ENCODE measurements around the gene SMAD2. TPM values are rescaled to one million over a fixed set of nuclear protein-coding genes. Genes with fewer than 3 reads are reported as not detected.

SMAD2 gene
- total RNA-seq, 4 donors from 2014 or later, result 38.1 to 67.7 (median 42.4) TPM

DNA sequence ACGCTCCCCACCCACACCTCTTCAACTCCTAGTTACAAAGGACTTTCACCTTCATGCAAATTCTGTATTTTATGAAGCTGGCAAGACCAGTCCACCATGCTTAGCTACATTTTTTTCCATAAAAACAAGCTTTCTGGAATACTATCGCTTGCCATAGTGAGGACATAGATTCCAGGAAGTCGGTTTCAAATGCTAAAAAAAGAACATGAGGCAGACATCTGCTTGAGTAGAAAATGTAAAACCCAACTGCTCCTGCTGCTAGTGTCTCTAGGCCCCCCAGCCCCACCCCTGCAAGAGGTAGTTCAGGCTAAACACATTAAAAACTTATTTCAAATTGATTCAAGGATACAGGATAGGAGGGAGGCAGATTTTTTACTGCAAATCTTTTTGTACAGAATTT lies 148.9 kb downstream of the SMAD2 start:
- intact Hi-C loops (cut with DNase I), result no loop called here
- Histone ChIP-seq H3K4me1 (no peaks in the 10 kb centered on the region), H3K27ac (no peak overlapping the region), H3K27me3 (peaks cover 0 to 3% (median 0%) of the 10 kb centered on the region in 4 donors), H3K9me3 (peaks cover 4 to 13% (median 11%) of the 10 kb centered on the region in 3 donors), H3K4me3 (no peak overlapping the region), H3K36me3 (no peaks in the 10 kb centered on the region)
- TF ChIP-seq, protein P1, sequence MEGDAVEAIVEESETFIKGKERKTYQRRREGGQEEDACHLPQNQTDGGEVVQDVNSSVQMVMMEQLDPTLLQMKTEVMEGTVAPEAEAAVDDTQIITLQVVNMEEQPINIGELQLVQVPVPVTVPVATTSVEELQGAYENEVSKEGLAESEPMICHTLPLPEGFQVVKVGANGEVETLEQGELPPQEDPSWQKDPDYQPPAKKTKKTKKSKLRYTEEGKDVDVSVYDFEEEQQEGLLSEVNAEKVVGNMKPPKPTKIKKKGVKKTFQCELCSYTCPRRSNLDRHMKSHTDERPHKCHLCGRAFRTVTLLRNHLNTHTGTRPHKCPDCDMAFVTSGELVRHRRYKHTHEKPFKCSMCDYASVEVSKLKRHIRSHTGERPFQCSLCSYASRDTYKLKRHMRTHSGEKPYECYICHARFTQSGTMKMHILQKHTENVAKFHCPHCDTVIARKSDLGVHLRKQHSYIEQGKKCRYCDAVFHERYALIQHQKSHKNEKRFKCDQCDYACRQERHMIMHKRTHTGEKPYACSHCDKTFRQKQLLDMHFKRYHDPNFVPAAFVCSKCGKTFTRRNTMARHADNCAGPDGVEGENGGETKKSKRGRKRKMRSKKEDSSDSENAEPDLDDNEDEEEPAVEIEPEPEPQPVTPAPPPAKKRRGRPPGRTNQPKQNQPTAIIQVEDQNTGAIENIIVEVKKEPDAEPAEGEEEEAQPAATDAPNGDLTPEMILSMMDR (IDR thresholded peaks at IDR 0.05), result no peak
- no peak for TF ChIP-seq POLR2A (IDR thresholded peaks at IDR 0.05)
- no peak for DNase-seq
- WGBS, 2 donors, result 70 to 80% methylated on average over 3 of the region's 3 CpGs

DNA sequence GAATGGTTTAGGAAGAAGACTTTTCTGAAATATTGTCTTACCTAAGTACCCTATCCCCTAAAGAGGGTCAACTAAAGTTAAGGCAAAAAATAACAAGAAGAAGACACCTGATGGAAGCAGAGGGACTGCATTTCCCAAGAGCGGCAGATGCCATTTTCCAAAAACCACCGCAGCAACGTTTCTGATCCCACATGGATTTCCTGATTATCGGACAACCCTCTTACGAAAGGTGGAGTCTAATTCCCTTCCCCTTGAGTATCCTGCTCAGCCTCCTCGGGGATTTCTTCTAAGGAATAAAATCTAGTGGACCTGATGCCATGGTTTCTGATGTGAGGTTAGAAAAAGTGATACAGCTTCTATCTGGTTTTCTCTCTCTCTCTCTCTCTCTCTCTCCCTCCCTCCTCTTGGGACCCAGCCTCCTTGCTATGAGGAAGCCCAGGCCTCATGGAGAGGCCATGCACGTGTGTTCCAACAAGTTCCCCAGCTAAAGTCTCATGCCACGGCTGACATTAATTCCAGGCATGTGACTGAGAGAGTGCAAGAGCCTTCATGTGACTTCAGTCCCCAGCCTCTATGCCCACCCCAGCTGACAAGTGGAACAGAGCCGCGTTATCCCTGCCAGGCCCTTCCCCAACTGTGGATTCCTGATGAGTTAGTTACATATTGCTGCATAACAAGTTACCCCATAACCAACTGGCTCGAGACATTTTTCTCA lies 150.3 kb downstream of the SMAD2 start:
- H3K4me1 ChIP-seq, result no peaks in the 10 kb centered on the region
- H3K36me3 ChIP-seq, result no peaks in the 10 kb centered on the region
- intact Hi-C loops (cut with DNase I), result no loop called here
- no peak overlapping the region for H3K27ac ChIP-seq
- WGBS, 2 donors, result 77 to 85% methylated on average over 9 to 10 of the region's 11 CpGs
- DNase-seq, result no peak
- no peak for TF ChIP-seq POLR2A (IDR thresholded peaks at IDR 0.05)
- TF ChIP-seq, protein P1 (IDR thresholded peaks at IDR 0.05), result no peak
- H3K9me3 ChIP-seq, result peaks cover 4 to 12% (median 8%) of the 10 kb centered on the region in 3 donors
- H3K27me3 ChIP-seq, result peaks cover 0 to 8% (median 0%) of the 10 kb centered on the region in 4 donors
- H3K4me3 ChIP-seq, result no peak overlapping the region

DNA sequence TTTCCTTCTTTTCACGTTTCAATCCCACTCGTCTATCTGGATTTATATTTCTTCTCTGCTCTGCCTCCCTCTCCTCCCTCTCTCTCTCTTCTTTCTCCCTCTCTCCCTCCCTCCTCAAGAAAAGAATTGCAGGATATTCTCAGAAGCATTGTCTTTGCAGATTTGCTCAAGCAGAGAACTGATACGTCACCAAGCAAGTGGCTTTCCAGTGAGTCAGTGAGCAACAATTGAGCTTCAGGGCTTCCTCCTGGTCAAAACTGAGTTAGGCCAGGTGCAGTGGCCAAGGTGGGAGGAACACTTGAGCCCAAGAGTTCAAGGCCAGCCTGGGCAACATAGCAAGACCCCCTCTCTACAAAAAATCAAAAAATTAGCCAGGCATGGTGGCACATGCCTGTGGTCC lies 151.1 kb downstream of the SMAD2 start:
- intact Hi-C loops (cut with DNase I), result no loop called here
- DNase-seq, result no peak
- H3K27me3 ChIP-seq, result peaks cover 0 to 11% (median 0%) of the 10 kb centered on the region in 4 donors
- 60 to 74% methylated on average over 3 of the region's 3 CpGs for WGBS, 2 donors
- peaks cover 4% of the 10 kb centered on the region in 3 donors for H3K9me3 ChIP-seq
- TF ChIP-seq, protein P1 (IDR thresholded peaks at IDR 0.05), result no peak
- no peak for TF ChIP-seq POLR2A (IDR thresholded peaks at IDR 0.05)
- H3K27ac ChIP-seq, result no peak overlapping the region
- no peaks in the 10 kb centered on the region for H3K36me3 ChIP-seq
- H3K4me3 ChIP-seq, result no peak overlapping the region
- H3K4me1 ChIP-seq, result no peaks in the 10 kb centered on the region

DNA sequence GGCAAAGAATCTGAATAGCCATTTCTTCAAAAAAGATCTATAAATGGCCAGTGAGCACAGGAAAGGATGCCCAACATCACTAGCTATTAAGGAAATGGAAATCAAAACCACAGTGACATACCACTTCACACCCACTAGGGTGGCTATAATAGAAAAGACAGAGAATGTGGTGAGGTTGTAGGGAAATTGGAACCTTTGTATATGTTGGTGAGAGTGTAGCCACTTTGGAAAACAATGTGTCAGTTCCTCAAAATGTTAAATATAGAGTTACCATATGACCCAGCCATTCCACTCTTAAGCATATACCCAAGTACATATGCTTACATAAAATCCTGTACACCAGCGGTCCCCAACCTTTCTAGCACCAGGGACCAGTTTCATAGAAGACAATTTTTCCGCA lies 152.8 kb downstream of the SMAD2 start:
- Histone ChIP-seq H3K9me3 (no peaks in the 10 kb centered on the region), H3K4me3 (no peak overlapping the region), H3K27ac (no peak overlapping the region), H3K27me3 (peaks cover 0 to 14% (median 0%) of the 10 kb centered on the region in 4 donors), H3K36me3 (no peaks in the 10 kb centered on the region), H3K4me1 (no peaks in the 10 kb centered on the region)
- WGBS, 2 donors, result 86 to 91% methylated on average over 2 of the region's 2 CpGs
- intact Hi-C loops (cut with DNase I), result no loop called here
- TF ChIP-seq, protein P1 (IDR thresholded peaks at IDR 0.05), result no peak
- TF ChIP-seq POLR2A (IDR thresholded peaks at IDR 0.05), result no peak
- no peak for DNase-seq

DNA sequence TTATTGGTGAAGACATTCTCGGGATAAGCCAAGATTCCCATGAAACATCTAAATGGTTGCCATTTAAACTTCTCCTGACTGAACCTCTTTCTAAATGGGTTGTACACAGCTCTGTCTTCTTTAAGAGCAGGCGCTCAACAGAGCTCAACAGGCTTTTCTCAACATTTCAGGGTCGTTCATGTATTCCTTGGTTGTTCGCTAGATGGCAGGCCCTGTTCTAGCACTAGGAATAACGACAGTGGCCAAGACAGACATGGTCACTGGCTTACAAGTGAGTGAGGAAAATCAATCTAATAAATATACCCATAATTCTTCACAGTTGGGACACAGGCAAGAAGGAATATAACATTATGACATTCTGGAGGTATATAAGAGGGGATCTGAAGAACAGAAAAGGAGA lies 154.5 kb downstream of the SMAD2 start:
- TF ChIP-seq, protein P1 (IDR thresholded peaks at IDR 0.05), result no peak
- TF ChIP-seq POLR2A (IDR thresholded peaks at IDR 0.05), result no peak
- intact Hi-C loops (cut with DNase I), result no loop called here
- H3K9me3 ChIP-seq, result no peaks in the 10 kb centered on the region
- peaks cover 0 to 4% (median 0%) of the 10 kb centered on the region in 3 donors for H3K4me1 ChIP-seq
- WGBS, 2 donors, result 63 to 100% methylated on average over 1 to 5 of the region's 5 CpGs
- DNase-seq, result no peak
- H3K4me3 ChIP-seq, result no peak overlapping the region
- H3K27ac ChIP-seq, result no peak overlapping the region
- H3K36me3 ChIP-seq, result no peaks in the 10 kb centered on the region
- peaks cover 0 to 14% (median 0%) of the 10 kb centered on the region in 4 donors for H3K27me3 ChIP-seq

All from esophagus squamous epithelium (tissue), 5 donors.